Pancreas (tissue), 10 donors: ENCODE measurements around the gene AIRE. TPM values are rescaled to one million over a fixed set of nuclear protein-coding genes. Genes with fewer than 3 reads are reported as not detected.

Source experiments
- ATAC-seq, 4 donors: fragments of 200-7000 bp; cut with Tn5 transposase; one replicate each; pipeline versions ENCODE4 v1.8.0 to v1.9.1; 2020; ENCODE audit warnings: mild to moderate bottlenecking in 4 of 4, moderate library complexity in 4 of 4
- DNase-seq, 6 donors: peaks; one replicate each; pipeline ENCODE4 v3.0.0-alpha.2; 2020
- FAIRE-seq: peaks from 2 replicates; lab custom pipeline; 2012; peaks lifted over from hg19 to GRCh38; lab: Jason Lieb, UNC
- H3K27ac ChIP-seq, 4 donors: fragments of 200-600 bp; sonication (generic); 1 replicate in 3 of 4; 2 replicates in 1 of 4; pipeline versions ENCODE4 v1.5.0 to v1.8.0; 2020
- H3K27me3 ChIP-seq, 4 donors: fragments of 200-600 bp; one replicate each; pipeline ENCODE4 v1.8.0; 2021
- H3K36me3 ChIP-seq, 3 donors: fragments of 200-600 bp; sonication (generic) in 1 of 3; one replicate each; pipeline versions ENCODE4 v1.5.0 to v1.8.0; 2020 to 2021
- H3K4me1 ChIP-seq, 3 donors: fragments of 200-600 bp; one replicate each; pipeline ENCODE4 v1.8.0; 2021
- H3K4me3 ChIP-seq, 4 donors: fragments of 200-600 bp; sonication (generic) in 2 of 4; one replicate each; pipeline versions ENCODE4 v1.5.0 to v1.8.0; 2020 to 2021
- H3K9me3 ChIP-seq, 4 donors: fragments of 200-600 bp; one replicate each; pipeline ENCODE4 v1.8.0; 2021
- CTCF ChIP-seq, 4 donors: fragments of 200-600 bp; sonication (generic) in 3 of 4; IDR thresholded peaks; one replicate each; pipeline versions ENCODE4 v1.5.0 to v1.8.0; 2021; ENCODE audit warnings: antibody characterized with exemption in 4 of 4
- WGBS, 2 donors: extraction: QIAGEN DNeasy Blood & Tissue Kit; methylation state at CpG; one replicate each; pipeline ENCODE4 v1.1.7; 2013; 5-methylcytosine and 5-hydroxymethylcytosine counted together
- intact Hi-C, 3 donors: fragments of 100-400 bp; cut with DNase I; formaldehyde crosslinking; loops; one replicate each; pipeline versions ENCODE4 v1.11.1 to v1.14.2; 2022
- polyA plus RNA-seq, 2 donors: library from polyadenylated mRNA; stranded (reverse); fragments of 200-250 nt; gene quantifications; one replicate each; pipeline ENCODE4 v1.2.3, GENCODE V29; 2013
- total RNA-seq, 6 donors: library from RNA; stranded (reverse); fragmentation: NEBNext Ultra II Directional in 4 of 6; extraction: Animal tissue kit (Norgen Biotek cat#: 25700) in 4 of 6; gene quantifications; one replicate each; pipeline versions ENCODE4 v1.2.1 to v1.2.4, GENCODE V29; 2021 to 2023
- donor health status: healthy with polysubstance abuse.
- donor health status: DM: no; HTN: no; CAD: no; lungs with moderate emphysema.
- donor health status: DM: no; HTN: no; CAD: no.
- donor health status: control.
- donor health status: control.
- donor health status: Bipolar disorder and iron deficiency.
- donor health status: DM: yes; HTN: yes; CAD: no.
- donor health status: DM: no; HTN: no; CAD: no.
- donor health status: DM: no; HTN: no; CAD: no.
- donor health status: DM: yes; HTN: yes; CAD: no.

Gene AIRE
- total and polyA plus RNA-seq, 8 donors: 0.02 TPM; not detected in 7

GRCh38 chr21:44296103-44296519, 10.4 kb downstream of the AIRE start:
- intact Hi-C loops: no loop called here
- no peak overlapping the region for H3K27ac ChIP-seq
- WGBS, 2 donors: 53 to 75% methylated on average over 10 to 12 of the region's 12 CpGs
- no peaks in the 10 kb centered on the region for H3K36me3 ChIP-seq
- ATAC-seq: no peak
- no peak for TF ChIP-seq CTCF (IDR thresholded peaks at IDR 0.05)
- peaks cover 4 to 8% (median 4%) of the 10 kb centered on the region in 3 donors for H3K4me1 ChIP-seq
- no peak for FAIRE-seq
- no peaks in the 10 kb centered on the region for H3K27me3 ChIP-seq
- no peak overlapping the region for H3K4me3 ChIP-seq
- no peaks in the 10 kb centered on the region for H3K9me3 ChIP-seq
- peak in 1 of 6 donors; percentile 65 for DNase-seq

GRCh38 chr21:44296916-44297315, 11.2 kb downstream of the AIRE start:
- intact Hi-C loops: no loop called here
- FAIRE-seq (no peak), DNase-seq (peak in 2 of 6 donors; percentile 26 to 77), ATAC-seq (no peak)
- WGBS, 2 donors: 45 to 62% methylated on average over 13 of the region's 13 CpGs
- TF ChIP-seq CTCF (IDR thresholded peaks at IDR 0.05): no peak
- no peaks in the 10 kb centered on the region for H3K36me3 ChIP-seq
- H3K4me3 ChIP-seq: no peak overlapping the region
- no peaks in the 10 kb centered on the region for H3K27me3 ChIP-seq
- no peak overlapping the region for H3K27ac ChIP-seq
- H3K4me1 ChIP-seq: peaks cover 4 to 16% (median 5%) of the 10 kb centered on the region in 3 donors
- H3K9me3 ChIP-seq: no peaks in the 10 kb centered on the region

- DNase-seq: peak; percentile 66 to 90 (median 82)
- H3K4me3 ChIP-seq: no peak overlapping the region
Measured at GRCh38 chr21:44297525-44298290, 12.0 kb downstream of the AIRE start.

GRCh38 chr21:44298301-44298700, 12.6 kb downstream of the AIRE start:
- Histone ChIP-seq H3K27me3 (no peaks in the 10 kb centered on the region), H3K9me3 (no peaks in the 10 kb centered on the region), H3K4me1 (peaks cover 4 to 30% (median 5%) of the 10 kb centered on the region in 3 donors), H3K27ac (no peak overlapping the region), H3K4me3 (no peak overlapping the region), H3K36me3 (no peaks in the 10 kb centered on the region)
- no peak for TF ChIP-seq CTCF (IDR thresholded peaks at IDR 0.05)
- intact Hi-C loops: no loop called here
- FAIRE-seq: no peak
- no peak for DNase-seq
- no peak for ATAC-seq
- 70 to 81% methylated on average over 2 of the region's 2 CpGs for WGBS, 2 donors

More at GRCh38 chr21:44297525-44298290, 12.0 kb downstream of the AIRE start:
- Histone ChIP-seq H3K9me3 (no peaks in the 10 kb centered on the region), H3K27ac (no peak overlapping the region), H3K27me3 (no peaks in the 10 kb centered on the region), H3K4me1 (peaks cover 4 to 24% (median 5%) of the 10 kb centered on the region in 3 donors), H3K36me3 (no peaks in the 10 kb centered on the region)
- ATAC-seq (peak; percentile 42 to 70 (median 66)), FAIRE-seq (no peak)
- peak; percentile 47 to 71 (median 59) for TF ChIP-seq CTCF (IDR thresholded peaks at IDR 0.05)
- intact Hi-C loops: no loop called here
- 11 to 20% methylated on average over 21 to 22 of the region's 22 CpGs for WGBS, 2 donors

GRCh38 chr21:44299085-44299457, 13.4 kb downstream of the AIRE start:
- WGBS, 2 donors: 26 to 33% methylated on average over 10 of the region's 10 CpGs
- peaks cover 4 to 36% (median 5%) of the 10 kb centered on the region in 3 donors for H3K4me1 ChIP-seq
- no peak for TF ChIP-seq CTCF (IDR thresholded peaks at IDR 0.05)
- no peak for DNase-seq
- intact Hi-C loops: no loop called here
- peak overlapping the region; percentile 58 to 77 (median 66) for H3K4me3 ChIP-seq
- no peaks in the 10 kb centered on the region for H3K36me3 ChIP-seq
- no peak for FAIRE-seq
- no peaks in the 10 kb centered on the region for H3K9me3 ChIP-seq
- ATAC-seq: no peak
- H3K27me3 ChIP-seq: no peaks in the 10 kb centered on the region
- peak overlapping the region; percentile 62 to 85 (median 79) for H3K27ac ChIP-seq
